ENCODE data around the gene CD82. TPM values are rescaled to one million over a fixed set of nuclear protein-coding genes. Genes with fewer than 3 reads are reported as not detected.

Gene CD82
- total RNA-seq, 1 experiment from 2014 or later: 4.5 TPM

DNA sequence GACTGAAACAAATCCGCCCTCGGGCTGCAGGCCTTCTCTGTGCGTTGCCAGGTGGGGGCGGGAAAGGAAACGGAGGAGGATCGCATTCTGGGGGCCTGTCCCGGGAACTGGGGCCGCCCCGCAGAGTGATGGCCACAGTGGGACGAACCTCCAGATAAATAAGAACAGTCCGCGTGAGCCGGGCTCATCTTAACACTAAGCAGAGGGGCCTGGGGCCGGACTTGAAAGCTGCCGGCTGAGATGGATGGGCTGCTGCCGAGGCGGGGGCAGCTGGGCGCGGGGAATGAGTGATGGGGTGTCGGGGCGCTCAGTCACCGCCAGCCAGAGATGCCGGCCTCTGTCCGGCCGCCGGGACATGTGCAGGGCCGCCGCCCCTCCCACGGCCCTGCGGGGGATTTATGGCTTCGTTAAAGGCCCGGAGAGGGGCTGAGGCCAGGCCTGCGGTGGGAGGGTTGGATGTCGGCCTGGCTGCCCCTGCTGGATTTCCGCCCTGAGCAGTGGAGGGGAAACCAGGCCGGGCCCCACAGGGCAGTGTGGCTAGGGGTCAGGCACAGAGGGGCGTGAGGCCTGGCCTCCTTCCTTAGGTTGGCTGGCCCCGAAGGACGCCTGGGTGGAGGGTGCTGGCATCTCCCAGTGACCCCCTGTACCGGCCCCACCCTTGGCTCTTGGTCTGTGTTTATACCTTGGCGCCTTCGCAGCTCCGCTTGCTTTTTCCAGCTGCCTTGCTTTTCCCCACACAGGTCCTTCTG is 45.3 kb upstream of the CD82 start:
- no peaks in the 10 kb centered on the region for H3K36me3 Mint-ChIP-seq (ENCODE audit: insufficient read depth in 1 of 3, low read depth in 3 of 3)
- no peaks in the 10 kb centered on the region for H3K4me1 ChIP-seq (ENCODE audit: insufficient read depth, low read length)
- no peak overlapping the region for H3T11ph ChIP-seq (ENCODE audit: low read length)
- DNase-seq: no peak
- H3K9me3 ChIP-seq (ENCODE audit: control insufficient read depth, low read depth, low read length): no peaks in the 10 kb centered on the region
- no peak overlapping the region for H3K56ac ChIP-seq (ENCODE audit: insufficient read length, low read depth, low read length)
- H3K23ac ChIP-seq (ENCODE audit: insufficient read length, low read depth, low read length): no peak overlapping the region
- no peak overlapping the region for H3K4me3 Mint-ChIP-seq
- TF ChIP-seq, protein P1, sequence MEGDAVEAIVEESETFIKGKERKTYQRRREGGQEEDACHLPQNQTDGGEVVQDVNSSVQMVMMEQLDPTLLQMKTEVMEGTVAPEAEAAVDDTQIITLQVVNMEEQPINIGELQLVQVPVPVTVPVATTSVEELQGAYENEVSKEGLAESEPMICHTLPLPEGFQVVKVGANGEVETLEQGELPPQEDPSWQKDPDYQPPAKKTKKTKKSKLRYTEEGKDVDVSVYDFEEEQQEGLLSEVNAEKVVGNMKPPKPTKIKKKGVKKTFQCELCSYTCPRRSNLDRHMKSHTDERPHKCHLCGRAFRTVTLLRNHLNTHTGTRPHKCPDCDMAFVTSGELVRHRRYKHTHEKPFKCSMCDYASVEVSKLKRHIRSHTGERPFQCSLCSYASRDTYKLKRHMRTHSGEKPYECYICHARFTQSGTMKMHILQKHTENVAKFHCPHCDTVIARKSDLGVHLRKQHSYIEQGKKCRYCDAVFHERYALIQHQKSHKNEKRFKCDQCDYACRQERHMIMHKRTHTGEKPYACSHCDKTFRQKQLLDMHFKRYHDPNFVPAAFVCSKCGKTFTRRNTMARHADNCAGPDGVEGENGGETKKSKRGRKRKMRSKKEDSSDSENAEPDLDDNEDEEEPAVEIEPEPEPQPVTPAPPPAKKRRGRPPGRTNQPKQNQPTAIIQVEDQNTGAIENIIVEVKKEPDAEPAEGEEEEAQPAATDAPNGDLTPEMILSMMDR (conservative IDR thresholded peaks at IDR 0.05): no peak
- H3K9ac ChIP-seq (ENCODE audit: extremely low read depth, insufficient read length, low read length): no peak overlapping the region
- 0 out of 2 replicates have a peak overlapping the region, but pooled peaks have one; percentile 37 for H3K14ac ChIP-seq (ENCODE audit: insufficient read depth, low read length)
- no peak overlapping the region for H4K8ac ChIP-seq (replicated peaks; ENCODE audit: insufficient read length, low read depth, low read length)
- no peak overlapping the region for H4K91ac ChIP-seq (ENCODE audit: insufficient read length, low read depth, low read length)
- no peak overlapping the region for H3K4me2 ChIP-seq (ENCODE audit: insufficient read depth, insufficient read length, low read length)
- no peak overlapping the region for H3K4ac ChIP-seq (ENCODE audit: low read depth, low read length)
- H3K27ac ChIP-seq (ENCODE audit: insufficient read length, low read depth, low read length): no peak overlapping the region
- no peak overlapping the region for H2AK5ac ChIP-seq (ENCODE audit: insufficient read length, low read length)
- no peak overlapping the region for H2BK20ac ChIP-seq (ENCODE audit: low read depth, low read length, poor library complexity, severe bottlenecking)
- H3K79me1 ChIP-seq (ENCODE audit: insufficient read depth, low read depth, low read length, poor library complexity, severe bottlenecking): no peaks in the 10 kb centered on the region
- no peaks in the 10 kb centered on the region for H3K9me3 Mint-ChIP-seq
- H3K23me2 ChIP-seq (ENCODE audit: insufficient read length, low read depth, low read length, poor library complexity, severe bottlenecking): no peaks in the 10 kb centered on the region
- no peak overlapping the region for H4K5ac ChIP-seq (ENCODE audit: insufficient read length, low read depth, low read length)
- H3K27ac Mint-ChIP-seq: no peak overlapping the region
- no peak overlapping the region for H2BK12ac ChIP-seq (ENCODE audit: insufficient read length, low read depth, low read length)
- no peak overlapping the region for H2BK120ac ChIP-seq (ENCODE audit: low read depth, low read length, poor library complexity, severe bottlenecking)
- no CpG with 5 or more reads among the region's 43 CpGs for WGBS (ENCODE audit: extremely low coverage, insufficient read length, low lambda C conversion rate)
- H3K27me3 Mint-ChIP-seq (ENCODE audit: low read depth): peaks cover 4% of the 10 kb centered on the region
- H3K27me3 ChIP-seq (ENCODE audit: insufficient read depth, low read length): no peaks in the 10 kb centered on the region
- no peak overlapping the region for H2AFZ ChIP-seq (ENCODE audit: low read length)
- peaks cover 3 to 12% of the 10 kb centered on the region in 2 experiments; a peak in 3 of 4 replicates for H3K4me1 Mint-ChIP-seq
- no peaks in the 10 kb centered on the region for H4K20me1 ChIP-seq (ENCODE audit: control insufficient read depth, insufficient read depth, insufficient read length)
- H3K18ac ChIP-seq (ENCODE audit: insufficient read length, low read depth, low read length): no peak overlapping the region
- H2BK15ac ChIP-seq (ENCODE audit: low read depth, low read length): no peak overlapping the region
- no peak overlapping the region for H2BK5ac ChIP-seq (ENCODE audit: insufficient read length, low read length)
- no peaks in the 10 kb centered on the region for H3K79me2 ChIP-seq (ENCODE audit: insufficient read depth, low read length)
